ENCODE results near the gene BTBD16.

Gene BTBD16

DNA sequence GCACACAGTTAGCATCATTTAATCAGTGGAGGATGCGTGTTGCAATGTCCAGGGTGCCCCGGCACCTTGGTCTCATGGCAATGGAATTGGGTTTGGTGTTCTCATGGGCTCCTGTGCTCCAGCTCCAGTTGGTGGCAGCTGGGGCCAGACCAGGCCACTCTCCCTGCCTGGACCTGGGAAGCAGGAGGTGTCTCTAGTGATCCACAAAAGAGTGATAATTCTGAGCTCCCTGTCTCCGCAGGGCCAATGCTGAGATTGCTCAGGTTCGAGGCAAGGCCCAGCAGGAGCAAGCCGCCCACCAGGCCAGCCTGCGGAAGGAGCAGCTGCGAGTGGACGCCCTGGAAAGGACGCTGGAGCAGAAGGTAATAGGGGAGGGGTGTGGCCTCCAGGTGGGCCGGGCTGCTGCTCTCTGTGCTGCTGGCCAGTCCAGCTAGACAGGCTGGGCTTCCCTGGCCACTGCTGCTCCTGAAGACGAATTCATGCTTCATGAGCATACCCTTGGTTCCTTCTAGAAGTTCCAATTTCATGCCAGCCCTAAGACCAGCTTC is 21.7 kb upstream of the BTBD16 start:
- DNase-seq (ENCODE audit: insufficient read length) (no peak), FAIRE-seq (no peak)
- TF ChIP-seq TAF1 (IDR thresholded peaks at IDR 0.05; ENCODE audit: borderline replicate concordance, low read depth, low read length) (no peak), POLR2A (IDR thresholded peaks at IDR 0.05; ENCODE audit: low read depth, low read length) (no peak), POLR2AphosphoS5 (IDR thresholded peaks at IDR 0.05; ENCODE audit: low read depth, low read length) (no peak)

GRCh38 chr10:122249991-122250750 is 20.9 kb upstream of the BTBD16 start:
- no peak for FAIRE-seq
- no peak for TF ChIP-seq POLR2A (IDR thresholded peaks at IDR 0.05; ENCODE audit: low read depth, low read length)
- no peak for TF ChIP-seq TAF1 (IDR thresholded peaks at IDR 0.05; ENCODE audit: borderline replicate concordance, low read depth, low read length)
- TF ChIP-seq POLR2AphosphoS5 (IDR thresholded peaks at IDR 0.05; ENCODE audit: low read depth, low read length): no peak

DNA sequence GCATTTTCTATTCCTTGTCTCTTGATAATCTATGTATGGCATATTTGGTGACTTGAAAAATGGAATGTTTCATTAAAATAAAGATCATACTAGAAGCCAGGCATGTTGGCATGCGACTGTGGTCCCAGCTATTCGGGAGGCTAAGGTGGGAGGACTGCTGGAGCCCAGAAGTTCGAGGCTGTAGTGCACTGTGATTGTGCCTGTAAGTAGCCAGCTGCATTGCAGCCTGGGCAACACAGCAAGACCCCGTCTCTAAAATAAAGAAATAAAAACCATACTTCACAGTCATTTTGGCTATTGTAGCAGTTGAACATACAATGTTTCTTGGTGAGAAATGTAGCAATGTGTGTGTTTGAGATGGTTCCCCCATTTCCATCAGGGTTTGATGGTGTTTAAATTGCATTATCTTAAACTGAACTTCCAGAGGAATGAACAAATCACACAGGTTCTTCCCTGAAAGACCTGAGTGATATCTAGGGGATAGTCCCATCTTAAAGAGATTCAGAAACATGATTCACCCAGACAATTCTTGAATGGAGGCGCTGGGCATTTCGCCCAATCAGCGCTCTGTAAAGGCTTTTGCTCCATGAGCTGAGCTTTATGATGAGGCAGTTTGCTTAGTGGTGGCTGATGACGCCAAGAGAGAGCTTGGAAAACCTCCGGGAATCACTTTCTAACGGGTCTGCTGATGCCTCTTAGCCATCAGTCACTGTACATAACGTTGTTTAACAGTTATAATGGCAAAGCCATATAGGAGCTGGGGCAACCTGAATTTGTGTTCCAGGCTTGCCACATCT is 19.4 kb upstream of the BTBD16 start:
- TF ChIP-seq POLR2AphosphoS5 (IDR thresholded peaks at IDR 0.05; ENCODE audit: low read depth, low read length): no peak
- no peak for TF ChIP-seq POLR2A (IDR thresholded peaks at IDR 0.05; ENCODE audit: low read depth, low read length)
- TF ChIP-seq TAF1 (IDR thresholded peaks at IDR 0.05; ENCODE audit: borderline replicate concordance, low read depth, low read length): no peak
- FAIRE-seq (no peak), DNase-seq (ENCODE audit: insufficient read length) (no peak)

More at GRCh38 chr10:122249991-122250750, 20.9 kb upstream of the BTBD16 start:
- no peak for DNase-seq (ENCODE audit: insufficient read length)

DNA sequence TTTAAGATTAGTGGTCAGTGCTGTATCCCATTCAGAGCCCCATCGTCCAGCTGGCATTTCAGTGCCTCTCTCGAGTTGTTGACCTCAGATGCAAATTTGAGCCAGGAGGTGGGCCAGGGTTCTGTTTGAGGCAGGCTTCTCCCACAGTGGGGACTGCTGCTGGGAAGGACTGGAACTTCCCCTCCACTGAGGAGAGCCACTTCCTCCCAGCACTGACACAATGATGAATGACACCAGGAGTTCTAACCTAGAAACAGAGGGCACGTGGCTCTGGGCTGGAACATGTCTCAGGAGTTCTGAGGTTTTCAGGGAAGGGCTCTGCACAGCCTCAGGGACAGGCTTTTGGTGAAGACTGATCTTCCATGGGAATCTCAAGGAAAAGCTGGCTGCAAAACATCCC is 18.3 kb upstream of the BTBD16 start:
- FAIRE-seq: no peak
- no peak for DNase-seq (ENCODE audit: insufficient read length)

GRCh38 chr10:122253605-122254004 is 17.5 kb upstream of the BTBD16 start:
- DNase-seq (ENCODE audit: insufficient read length) (no peak), FAIRE-seq (no peak)
- no peak for TF ChIP-seq POLR2A (IDR thresholded peaks at IDR 0.05; ENCODE audit: low read depth, low read length)
- no peak for TF ChIP-seq TAF1 (IDR thresholded peaks at IDR 0.05; ENCODE audit: borderline replicate concordance, low read depth, low read length)
- TF ChIP-seq POLR2AphosphoS5 (IDR thresholded peaks at IDR 0.05; ENCODE audit: low read depth, low read length): no peak

More for the DNA sequence above, 18.3 kb upstream of the BTBD16 start:
- TF ChIP-seq TAF1 (IDR thresholded peaks at IDR 0.05; ENCODE audit: borderline replicate concordance, low read depth, low read length): no peak
- no peak for TF ChIP-seq POLR2A (IDR thresholded peaks at IDR 0.05; ENCODE audit: low read depth, low read length)
- no peak for TF ChIP-seq POLR2AphosphoS5 (IDR thresholded peaks at IDR 0.05; ENCODE audit: low read depth, low read length)

DNA sequence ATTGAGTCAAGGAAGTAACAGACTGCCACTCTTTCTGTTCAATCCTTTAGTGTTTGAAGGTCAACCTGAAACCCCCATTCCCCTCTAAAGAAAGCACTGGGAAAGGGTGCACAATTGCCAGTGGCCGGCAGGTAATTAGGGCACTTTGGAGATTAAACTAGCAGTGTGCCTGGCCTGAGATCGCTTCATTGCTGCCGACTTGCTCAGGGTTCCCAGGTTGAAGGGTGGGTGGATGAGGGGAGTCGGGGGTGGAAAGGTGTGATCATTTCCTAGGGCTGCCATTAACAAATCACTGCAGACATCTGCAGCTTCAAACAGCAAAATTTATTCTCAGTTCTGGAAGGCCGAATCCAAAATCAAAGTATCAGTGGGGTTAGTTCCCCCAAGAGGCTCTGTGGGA is 16.3 kb upstream of the BTBD16 start:
- TF ChIP-seq POLR2A (IDR thresholded peaks at IDR 0.05; ENCODE audit: low read depth, low read length) (no peak), TAF1 (IDR thresholded peaks at IDR 0.05; ENCODE audit: borderline replicate concordance, low read depth, low read length) (no peak), POLR2AphosphoS5 (IDR thresholded peaks at IDR 0.05; ENCODE audit: low read depth, low read length) (no peak)
- no peak for FAIRE-seq
- no peak for DNase-seq (ENCODE audit: insufficient read length)

DNA sequence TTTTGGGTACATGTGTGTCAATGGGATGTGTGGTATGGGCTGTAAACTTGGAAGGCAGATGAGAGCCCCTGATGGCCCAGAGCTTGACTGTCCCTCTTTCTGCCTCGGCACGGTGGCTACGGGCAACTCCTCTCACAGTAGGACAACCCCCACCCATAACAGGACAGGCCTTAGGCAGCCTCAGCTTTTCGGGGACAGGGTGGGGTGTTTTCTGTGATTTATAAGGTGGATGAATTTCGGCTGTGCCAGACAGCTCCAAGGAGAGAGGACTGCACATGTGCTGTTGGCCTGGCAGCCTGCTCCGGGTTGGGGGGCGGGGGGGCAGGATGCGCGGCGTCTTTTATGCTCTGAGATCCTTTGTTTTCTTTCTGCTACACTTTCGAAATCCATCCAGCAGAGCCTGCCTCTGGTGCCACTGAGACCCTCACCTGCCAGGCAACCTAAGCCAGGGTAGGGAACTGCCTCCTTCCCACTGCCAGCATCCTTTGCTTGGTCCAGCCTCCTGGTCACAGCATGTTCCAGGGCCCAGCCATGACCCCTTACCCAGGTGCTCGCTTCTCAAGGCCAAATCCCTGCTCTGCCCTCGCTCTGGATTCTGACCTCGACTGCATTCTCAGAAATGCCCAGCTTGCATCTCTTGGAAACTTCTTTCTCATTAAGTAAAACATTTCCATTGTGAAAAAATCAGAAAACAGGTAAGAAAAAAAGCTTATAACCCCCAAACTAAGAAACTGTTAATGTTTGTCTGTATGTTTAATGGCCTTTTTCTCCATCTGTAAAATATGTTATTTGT is 15.4 kb upstream of the BTBD16 start:
- TF ChIP-seq POLR2A (IDR thresholded peaks at IDR 0.05; ENCODE audit: low read depth, low read length) (no peak), TAF1 (IDR thresholded peaks at IDR 0.05; ENCODE audit: borderline replicate concordance, low read depth, low read length) (no peak), POLR2AphosphoS5 (IDR thresholded peaks at IDR 0.05; ENCODE audit: low read depth, low read length) (no peak)
- DNase-seq (ENCODE audit: insufficient read length) (no peak), FAIRE-seq (no peak)

DNA sequence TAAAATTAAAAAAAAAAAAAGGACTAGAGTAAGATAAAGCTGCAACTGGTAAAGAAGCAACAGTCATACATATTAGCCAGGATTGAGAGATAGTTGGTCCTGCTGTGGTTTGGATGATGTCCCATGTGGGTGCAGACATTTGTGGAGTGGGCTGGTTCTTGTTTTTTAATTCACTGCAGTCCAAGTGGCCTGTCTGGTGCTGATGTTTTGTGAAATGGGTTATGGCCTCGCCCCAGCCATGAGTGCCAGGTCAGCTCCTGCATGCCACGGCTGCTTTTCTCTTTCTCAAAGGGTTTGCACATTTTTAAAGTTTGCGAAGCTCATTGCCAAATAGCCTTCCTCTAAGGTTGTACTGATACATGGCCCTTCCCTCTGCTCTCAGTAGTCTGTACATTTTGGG is 14.1 kb upstream of the BTBD16 start:
- FAIRE-seq (no peak), DNase-seq (ENCODE audit: insufficient read length) (no peak)
- TF ChIP-seq POLR2AphosphoS5 (IDR thresholded peaks at IDR 0.05; ENCODE audit: low read depth, low read length) (no peak), TAF1 (IDR thresholded peaks at IDR 0.05; ENCODE audit: borderline replicate concordance, low read depth, low read length) (no peak), POLR2A (IDR thresholded peaks at IDR 0.05; ENCODE audit: low read depth, low read length) (no peak)

- TF ChIP-seq POLR2A (IDR thresholded peaks at IDR 0.05; ENCODE audit: low read depth, low read length): no peak
- no peak for TF ChIP-seq POLR2AphosphoS5 (IDR thresholded peaks at IDR 0.05; ENCODE audit: low read depth, low read length)
- no peak for TF ChIP-seq TAF1 (IDR thresholded peaks at IDR 0.05; ENCODE audit: borderline replicate concordance, low read depth, low read length)
- DNase-seq (ENCODE audit: insufficient read length) (no peak), FAIRE-seq (no peak)
Measured at GRCh38 chr10:122258136-122259074, 12.7 kb upstream of the BTBD16 start.

- no peak for TF ChIP-seq POLR2A (IDR thresholded peaks at IDR 0.05; ENCODE audit: low read depth, low read length)
- TF ChIP-seq POLR2AphosphoS5 (IDR thresholded peaks at IDR 0.05; ENCODE audit: low read depth, low read length): no peak
- no peak for TF ChIP-seq TAF1 (IDR thresholded peaks at IDR 0.05; ENCODE audit: borderline replicate concordance, low read depth, low read length)
- DNase-seq (ENCODE audit: insufficient read length) (no peak), FAIRE-seq (no peak)
Measured at GRCh38 chr10:122259075-122259466, 12.0 kb upstream of the BTBD16 start.

All from GM12892 (cell line).